Activated T-cell treated with anti-CD3 and anti-CD28 coated beads, Interleukin-2, amount 50 U/mL, for 24 hours (primary cell): ENCODE measurements around the gene LMX1A.

Experiments
- DNase-seq: peaks from one replicate; pipeline ENCODE4 v3.0.0-alpha.2; 2020
- H3K27ac Mint-ChIP-seq: 2 replicates; pipeline ENCODE4 v1.8.0; 2020; ENCODE audit warnings: mild to moderate bottlenecking, mixed read lengths
- H3K27me3 Mint-ChIP-seq: 2 replicates; pipeline ENCODE4 v1.8.0; 2020; ENCODE audit warnings: mixed read lengths
- H3K36me3 Mint-ChIP-seq: 2 replicates; pipeline ENCODE4 v1.8.0; 2020; ENCODE audit warnings: low read depth, mixed read lengths
- H3K4me1 Mint-ChIP-seq: 2 replicates; pipeline ENCODE4 v1.8.0; 2020; ENCODE audit warnings: low read depth, mixed read lengths
- H3K4me3 Mint-ChIP-seq: 2 replicates; pipeline ENCODE4 v1.8.0; 2020; ENCODE audit warnings: mild to moderate bottlenecking, moderate library complexity, mixed read lengths
- H3K9me3 Mint-ChIP-seq: 2 replicates; pipeline ENCODE4 v1.8.0; 2020; ENCODE audit warnings: mixed read lengths

Gene LMX1A

DNA sequence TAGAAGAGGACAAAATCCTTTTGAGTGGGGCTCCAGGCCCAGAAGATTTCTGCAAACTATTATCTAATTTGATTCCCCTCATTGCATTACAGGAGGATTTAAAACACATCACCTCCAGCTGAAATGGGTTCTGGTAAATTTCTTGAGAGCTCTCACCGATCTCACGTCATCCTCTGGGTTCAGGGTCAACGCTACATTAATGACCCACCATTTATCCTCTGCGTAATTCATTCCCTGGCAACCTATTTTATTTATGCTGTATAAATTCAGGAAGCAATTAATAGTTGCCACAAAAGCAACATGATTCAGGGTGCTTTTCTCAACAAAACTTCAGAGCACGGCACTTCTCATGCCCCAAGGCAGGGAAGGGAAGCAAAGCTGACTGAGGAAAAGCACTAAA lies 38.9 kb downstream of the LMX1A start:
- Mint-ChIP-seq H3K4me1 (no peaks in the 10 kb centered on the region), H3K27ac (no peak overlapping the region), H3K36me3 (no peaks in the 10 kb centered on the region), H3K27me3 (peaks cover 47% of the 10 kb centered on the region), H3K4me3 (no peak overlapping the region), H3K9me3 (no peaks in the 10 kb centered on the region)
- DNase-seq: no peak

DNA sequence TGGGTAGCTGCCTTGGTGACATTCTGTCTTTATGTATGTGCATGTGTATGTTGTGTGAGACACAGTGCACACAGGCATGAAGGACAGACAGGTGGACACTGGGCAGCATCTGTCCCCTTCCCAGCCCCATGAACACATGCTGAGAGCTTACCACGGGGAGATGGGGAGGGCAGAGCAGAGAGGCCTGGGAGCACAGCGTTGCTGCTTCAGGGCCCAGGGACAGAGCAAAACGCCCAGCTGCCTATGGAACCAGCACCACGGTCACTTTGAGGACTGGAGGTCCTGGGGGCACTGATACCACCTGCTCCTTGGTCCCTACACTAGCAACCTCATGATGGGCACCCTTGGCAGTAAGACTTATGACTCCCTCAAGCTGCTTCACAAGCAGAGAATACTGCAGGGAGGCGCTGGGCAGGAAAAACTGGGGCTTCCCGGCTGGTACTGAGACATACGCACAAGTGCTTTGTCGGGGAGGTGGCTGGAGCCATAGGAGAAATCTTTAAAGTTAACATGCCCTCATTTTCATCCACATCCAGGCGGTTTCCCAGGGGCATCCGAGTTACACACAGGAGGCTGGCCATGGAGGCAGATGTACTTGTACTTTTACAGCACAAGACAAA lies 40.3 kb downstream of the LMX1A start:
- H3K36me3 Mint-ChIP-seq: no peaks in the 10 kb centered on the region

DNA sequence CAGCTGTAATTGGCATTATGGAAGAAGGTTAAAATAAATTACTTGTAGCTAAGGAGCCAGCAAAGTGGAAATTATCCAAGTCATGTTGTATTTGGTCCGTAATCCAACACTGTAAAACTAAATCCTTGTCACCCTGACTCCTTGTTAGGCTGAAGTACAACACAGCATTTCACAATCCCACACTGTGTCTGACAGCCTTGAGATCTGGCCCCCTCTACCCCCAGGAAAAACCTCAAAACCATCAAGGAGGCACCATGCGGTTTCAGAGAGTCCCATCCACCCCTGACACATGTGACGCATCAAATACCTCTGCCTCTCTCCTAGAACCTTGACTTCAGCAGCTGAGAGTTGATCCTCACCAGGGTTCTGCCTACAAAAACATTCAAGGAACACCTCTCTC lies 41.0 kb downstream of the LMX1A start:
- no peaks in the 10 kb centered on the region for H3K36me3 Mint-ChIP-seq
- H3K4me3 Mint-ChIP-seq: no peak overlapping the region
- no peaks in the 10 kb centered on the region for H3K4me1 Mint-ChIP-seq
- H3K9me3 Mint-ChIP-seq: no peaks in the 10 kb centered on the region
- no peak for DNase-seq
- H3K27ac Mint-ChIP-seq: no peak overlapping the region
- H3K27me3 Mint-ChIP-seq: peaks cover 44% of the 10 kb centered on the region

More for the DNA sequence above, 40.3 kb downstream of the LMX1A start:
- H3K9me3 Mint-ChIP-seq: no peaks in the 10 kb centered on the region
- H3K4me3 Mint-ChIP-seq: no peak overlapping the region
- no peak overlapping the region for H3K27ac Mint-ChIP-seq
- DNase-seq: no peak
- no peaks in the 10 kb centered on the region for H3K4me1 Mint-ChIP-seq
- H3K27me3 Mint-ChIP-seq: peaks cover 44% of the 10 kb centered on the region

DNA sequence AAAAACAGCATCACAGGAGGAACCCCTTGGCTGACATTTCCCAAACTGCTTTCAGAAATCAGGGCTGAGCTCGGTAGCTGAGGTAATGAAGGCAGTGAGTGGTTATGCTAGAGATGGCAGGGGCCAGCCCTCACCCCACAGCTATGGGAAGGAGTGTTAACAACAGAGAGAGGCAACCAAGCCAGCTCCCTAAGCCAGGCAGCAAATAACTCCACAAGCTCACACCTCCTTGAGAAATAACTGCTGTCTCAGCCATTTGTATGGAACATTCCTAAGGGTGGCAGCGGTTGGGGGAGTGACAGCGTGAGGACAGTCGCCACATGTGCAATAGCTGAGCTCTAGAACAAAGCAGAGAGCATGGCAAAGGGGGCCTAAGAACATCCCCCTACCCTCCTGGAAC lies 42.6 kb downstream of the LMX1A start:
- Mint-ChIP-seq H3K36me3 (no peaks in the 10 kb centered on the region), H3K27me3 (peaks cover 41% of the 10 kb centered on the region), H3K4me3 (no peak overlapping the region), H3K27ac (no peak overlapping the region), H3K4me1 (no peaks in the 10 kb centered on the region), H3K9me3 (no peaks in the 10 kb centered on the region)
- DNase-seq: no peak

- Mint-ChIP-seq H3K4me3 (no peak overlapping the region), H3K27me3 (peaks cover 32% of the 10 kb centered on the region), H3K4me1 (no peaks in the 10 kb centered on the region), H3K36me3 (no peaks in the 10 kb centered on the region), H3K9me3 (no peaks in the 10 kb centered on the region), H3K27ac (no peak overlapping the region)
- DNase-seq: no peak
These were observed 43.9 kb downstream of the LMX1A start for GRCh38 chr1:165312591-165312990.

DNA sequence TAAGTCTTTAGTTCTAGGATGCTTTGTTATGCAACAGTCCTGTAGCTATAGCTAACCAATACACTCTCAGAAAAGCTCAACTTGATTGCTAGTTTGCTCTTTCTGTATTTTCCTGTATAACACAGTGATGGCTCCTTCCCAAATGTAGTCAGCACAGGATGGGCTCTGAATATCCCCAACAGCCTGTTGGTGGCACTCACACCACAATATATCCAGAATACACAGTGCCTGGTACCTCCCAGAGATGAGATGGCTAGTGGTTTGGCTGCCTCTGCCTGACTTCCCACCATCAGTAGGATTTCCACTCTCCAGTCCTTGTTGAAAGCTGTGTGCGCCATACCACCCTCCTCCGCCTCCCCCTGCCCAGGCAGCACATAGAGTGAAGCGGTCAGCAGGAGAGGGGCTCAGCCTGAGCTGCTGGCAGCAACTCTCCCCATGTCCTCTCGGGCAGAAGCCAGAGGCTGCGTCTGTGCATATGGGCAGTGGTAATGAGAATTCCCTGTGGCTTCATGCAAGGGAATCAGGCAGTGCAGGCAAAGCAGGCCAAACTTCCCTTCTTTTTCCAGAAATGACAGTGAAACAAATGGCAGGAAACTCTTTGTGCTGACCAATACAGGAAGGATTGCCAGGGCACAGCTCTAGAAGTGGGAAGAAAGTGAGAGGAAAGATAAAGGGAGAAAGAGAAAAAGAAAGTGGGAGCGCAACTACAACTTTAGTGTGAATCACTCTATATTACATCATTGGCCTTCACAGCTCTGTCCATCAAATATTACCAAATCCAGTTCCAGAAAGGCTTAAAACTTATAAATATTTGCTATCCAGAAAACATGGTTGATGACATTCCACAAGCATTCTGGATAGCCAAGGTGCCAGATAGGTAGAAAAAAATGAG lies 49.7 kb downstream of the LMX1A start:
- H3K27ac Mint-ChIP-seq: no peak overlapping the region
- DNase-seq: no peak
- H3K4me1 Mint-ChIP-seq: no peaks in the 10 kb centered on the region
- no peak overlapping the region for H3K4me3 Mint-ChIP-seq
- no peaks in the 10 kb centered on the region for H3K9me3 Mint-ChIP-seq
- no peaks in the 10 kb centered on the region for H3K36me3 Mint-ChIP-seq
- peaks cover 38% of the 10 kb centered on the region for H3K27me3 Mint-ChIP-seq

DNA sequence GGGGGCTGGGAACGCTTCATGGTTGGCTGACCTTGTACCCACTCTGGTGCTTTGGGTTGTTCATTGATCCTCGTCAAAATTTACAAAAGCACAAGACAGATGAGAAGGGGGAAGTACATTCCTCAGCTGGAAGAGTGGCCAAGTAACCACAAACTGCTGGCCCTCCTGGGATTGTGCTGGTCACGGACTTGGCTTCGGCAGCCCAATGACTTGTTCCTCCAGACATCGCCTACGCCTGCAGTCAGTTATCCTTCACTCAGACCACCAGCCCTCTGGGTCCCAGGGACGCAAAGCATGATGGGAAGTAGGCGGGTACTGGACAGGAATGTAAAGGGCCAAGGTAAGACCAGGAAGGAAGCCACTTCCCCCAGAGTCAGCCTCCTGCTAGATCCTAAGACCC lies 53.1 kb downstream of the LMX1A start:
- H3K9me3 Mint-ChIP-seq: no peaks in the 10 kb centered on the region
- no peaks in the 10 kb centered on the region for H3K4me1 Mint-ChIP-seq
- H3K27me3 Mint-ChIP-seq: peaks cover 45% of the 10 kb centered on the region
- no peaks in the 10 kb centered on the region for H3K36me3 Mint-ChIP-seq
- H3K4me3 Mint-ChIP-seq: no peak overlapping the region
- H3K27ac Mint-ChIP-seq: no peak overlapping the region
- DNase-seq: no peak

DNA sequence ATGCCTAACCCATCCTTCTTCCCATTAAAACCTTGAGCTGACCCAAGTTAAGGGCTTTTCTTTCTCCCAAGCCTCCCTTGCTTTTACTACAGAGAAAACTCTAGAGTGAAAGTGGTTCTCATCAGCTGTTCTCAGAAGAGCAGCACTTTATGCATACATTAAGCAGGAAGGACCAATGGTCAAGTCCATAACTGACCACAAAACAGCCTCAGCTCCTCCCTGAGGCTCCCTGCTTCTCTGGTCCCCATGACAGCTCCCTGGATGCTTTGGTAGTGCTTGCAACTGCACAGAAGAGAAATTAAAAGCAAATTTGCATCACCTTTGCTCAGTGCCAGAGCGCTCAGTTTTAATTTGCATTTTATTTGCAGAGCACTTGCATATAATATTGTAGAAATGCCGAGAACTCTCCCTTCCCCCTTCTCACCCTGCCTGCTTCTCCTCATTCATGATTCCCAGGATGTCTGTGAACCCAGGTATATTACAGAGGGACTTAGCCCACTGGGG lies 56.1 kb downstream of the LMX1A start:
- H3K4me1 Mint-ChIP-seq: no peaks in the 10 kb centered on the region
- no peak overlapping the region for H3K27ac Mint-ChIP-seq
- H3K36me3 Mint-ChIP-seq: no peaks in the 10 kb centered on the region
- H3K9me3 Mint-ChIP-seq: no peaks in the 10 kb centered on the region
- H3K27me3 Mint-ChIP-seq: peaks cover 25% of the 10 kb centered on the region
- DNase-seq: no peak
- no peak overlapping the region for H3K4me3 Mint-ChIP-seq

- H3K27ac Mint-ChIP-seq: no peak overlapping the region
- H3K4me1 Mint-ChIP-seq: no peaks in the 10 kb centered on the region
These were observed 58.2 kb downstream of the LMX1A start for GRCh38 chr1:165298203-165298820.

DNA sequence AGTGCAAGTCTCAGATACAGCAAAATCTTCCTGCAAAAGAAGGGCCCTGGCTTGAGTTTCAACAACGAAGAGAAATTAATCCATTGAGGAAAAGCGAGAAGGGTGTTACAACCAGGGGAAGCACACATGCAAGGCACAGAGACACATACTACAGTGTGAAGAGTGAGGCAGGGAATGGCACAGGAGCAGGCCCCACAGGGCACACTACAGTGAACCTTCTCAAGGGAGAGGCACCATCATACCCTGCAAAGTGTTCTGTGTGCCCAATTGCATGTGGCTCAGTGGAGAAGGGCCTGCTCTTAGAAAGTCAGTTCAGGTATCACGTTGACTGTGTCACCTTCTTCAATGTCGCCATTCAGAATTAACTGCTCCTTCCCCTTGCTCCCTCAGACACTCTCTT lies 60.3 kb downstream of the LMX1A start:
- peaks cover 7% of the 10 kb centered on the region for H3K27me3 Mint-ChIP-seq
- H3K4me3 Mint-ChIP-seq: no peak overlapping the region
- no peaks in the 10 kb centered on the region for H3K4me1 Mint-ChIP-seq
- H3K27ac Mint-ChIP-seq: no peak overlapping the region
- no peaks in the 10 kb centered on the region for H3K9me3 Mint-ChIP-seq
- DNase-seq: no peak
- H3K36me3 Mint-ChIP-seq: no peaks in the 10 kb centered on the region

More at GRCh38 chr1:165298203-165298820, 58.2 kb downstream of the LMX1A start:
- Mint-ChIP-seq H3K27me3 (peaks cover 14% of the 10 kb centered on the region), H3K9me3 (no peaks in the 10 kb centered on the region), H3K4me3 (no peak overlapping the region), H3K36me3 (no peaks in the 10 kb centered on the region)
- DNase-seq: no peak

DNA sequence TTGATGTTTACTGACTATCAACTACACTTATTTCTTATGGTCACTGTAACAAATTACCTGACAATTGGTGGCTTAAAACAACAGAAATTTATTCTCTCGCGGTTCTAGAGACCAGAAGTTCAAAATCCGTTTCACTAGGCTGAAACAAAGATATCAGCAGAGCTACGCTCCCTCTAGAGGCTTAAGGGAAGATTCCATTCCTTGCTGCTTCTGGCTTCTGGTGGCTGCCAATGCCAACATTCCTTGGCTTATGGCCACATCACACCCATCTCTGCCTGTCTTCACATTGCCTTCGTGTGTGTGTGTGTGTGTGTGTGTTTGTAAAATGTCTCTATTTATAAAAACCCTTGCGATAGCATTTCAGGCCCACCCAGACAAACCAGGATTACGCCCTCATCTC lies 66.4 kb downstream of the LMX1A start:
- Mint-ChIP-seq H3K36me3 (no peaks in the 10 kb centered on the region), H3K4me1 (no peaks in the 10 kb centered on the region), H3K27me3 (peaks cover 21% of the 10 kb centered on the region), H3K4me3 (no peak overlapping the region), H3K9me3 (no peaks in the 10 kb centered on the region), H3K27ac (no peak overlapping the region)
- no peak for DNase-seq

- no peak overlapping the region for H3K4me3 Mint-ChIP-seq
- DNase-seq: no peak
- no peaks in the 10 kb centered on the region for H3K4me1 Mint-ChIP-seq
- no peak overlapping the region for H3K27ac Mint-ChIP-seq
- no peaks in the 10 kb centered on the region for H3K36me3 Mint-ChIP-seq
- no peaks in the 10 kb centered on the region for H3K9me3 Mint-ChIP-seq
- H3K27me3 Mint-ChIP-seq: peaks cover 27% of the 10 kb centered on the region
These were observed 67.0 kb downstream of the LMX1A start for GRCh38 chr1:165289556-165289955.

DNA sequence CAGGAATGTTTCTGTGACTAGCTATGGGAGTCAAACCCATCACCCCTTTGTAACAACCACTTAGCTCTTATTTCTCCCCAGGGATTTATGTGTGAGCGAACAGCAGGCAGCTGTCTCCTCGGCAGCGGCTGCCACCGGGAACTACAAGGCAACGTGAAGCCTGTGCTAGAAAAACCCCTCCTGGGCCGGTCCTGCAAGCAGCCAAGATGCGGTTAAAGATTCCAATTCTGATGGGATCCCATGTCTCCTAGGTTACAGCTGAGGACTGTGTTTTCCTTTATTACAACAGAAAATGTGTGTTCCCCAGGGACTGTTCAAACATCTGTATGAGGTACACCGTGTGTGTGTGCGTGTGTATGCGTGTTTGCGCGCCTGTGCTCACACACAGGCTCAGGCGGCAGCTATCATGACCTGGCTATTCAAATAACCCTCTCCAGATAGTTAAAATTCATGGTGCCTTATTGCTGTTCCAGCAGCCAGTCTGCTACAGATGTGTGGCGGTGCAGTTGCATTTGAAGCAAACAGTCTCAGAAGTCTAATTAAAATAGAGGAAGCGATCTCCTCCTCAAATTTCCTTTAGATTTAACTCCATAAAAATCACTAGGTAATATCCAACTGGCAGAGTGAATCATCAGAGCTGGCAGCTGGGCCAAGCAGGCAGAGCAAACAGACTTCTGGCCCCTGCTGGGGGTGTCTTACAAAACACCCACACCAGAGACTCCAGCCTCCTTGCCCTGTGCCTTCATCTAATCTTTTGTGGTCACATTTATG lies 68.0 kb downstream of the LMX1A start:
- Mint-ChIP-seq H3K27ac (no peak overlapping the region), H3K4me1 (no peaks in the 10 kb centered on the region), H3K9me3 (no peaks in the 10 kb centered on the region), H3K4me3 (no peak overlapping the region), H3K27me3 (peaks cover 37% of the 10 kb centered on the region), H3K36me3 (no peaks in the 10 kb centered on the region)
- no peak for DNase-seq

GRCh38 chr1:165287781-165288180 lies 68.7 kb downstream of the LMX1A start:
- peaks cover 41% of the 10 kb centered on the region for H3K27me3 Mint-ChIP-seq
- H3K27ac Mint-ChIP-seq: no peak overlapping the region
- H3K36me3 Mint-ChIP-seq: no peaks in the 10 kb centered on the region
- H3K4me1 Mint-ChIP-seq: no peaks in the 10 kb centered on the region
- no peaks in the 10 kb centered on the region for H3K9me3 Mint-ChIP-seq
- DNase-seq: no peak
- no peak overlapping the region for H3K4me3 Mint-ChIP-seq
